ENCODE measurements around the gene RANBP9. TPM values are rescaled to one million over a fixed set of nuclear protein-coding genes. Genes with fewer than 3 reads are reported as not detected.

The RANBP9 gene
- total RNA-seq, 4 donors from 2014 or later, result 26.2 to 49.5 (median 31.3) TPM

- no peak for TF ChIP-seq CTCF (IDR thresholded peaks at IDR 0.05)
- TF ChIP-seq POLR2A (IDR thresholded peaks at IDR 0.05), result no peak
- Histone ChIP-seq H3K27ac (no peak overlapping the region), H3K36me3 (peaks cover 0 to 10% (median 0%) of the 10 kb centered on the region in 3 donors), H3K9me3 (no peaks in the 10 kb centered on the region), H3K4me1 (no peaks in the 10 kb centered on the region), H3K27me3 (no peaks in the 10 kb centered on the region), H3K4me3 (no peak overlapping the region)
- DNase-seq, result no peak
Measured at GRCh38 chr6:13648850-13649249, 62.8 kb downstream of the RANBP9 start.

GRCh38 chr6:13643125-13643524 is 68.5 kb downstream of the RANBP9 start:
- no peak for DNase-seq
- H3K4me3 ChIP-seq, result no peak overlapping the region
- no peaks in the 10 kb centered on the region for H3K4me1 ChIP-seq
- TF ChIP-seq POLR2A (IDR thresholded peaks at IDR 0.05) (no peak), CTCF (IDR thresholded peaks at IDR 0.05) (no peak)
- H3K9me3 ChIP-seq, result no peaks in the 10 kb centered on the region
- H3K27ac ChIP-seq, result no peak overlapping the region
- H3K27me3 ChIP-seq, result no peaks in the 10 kb centered on the region
- H3K36me3 ChIP-seq, result peaks cover 0 to 53% (median 0%) of the 10 kb centered on the region in 3 donors

- DNase-seq, result no peak
- H3K4me1 ChIP-seq, result no peaks in the 10 kb centered on the region
- no peaks in the 10 kb centered on the region for H3K27me3 ChIP-seq
- H3K4me3 ChIP-seq, result no peak overlapping the region
- H3K27ac ChIP-seq, result no peak overlapping the region
- peaks cover 0 to 64% (median 0%) of the 10 kb centered on the region in 3 donors for H3K36me3 ChIP-seq
- TF ChIP-seq POLR2A (IDR thresholded peaks at IDR 0.05), result no peak
- no peak for TF ChIP-seq CTCF (IDR thresholded peaks at IDR 0.05)
- no peaks in the 10 kb centered on the region for H3K9me3 ChIP-seq
Measured at GRCh38 chr6:13641315-13641714, 70.3 kb downstream of the RANBP9 start.

GRCh38 chr6:13638626-13639025 is 73.0 kb downstream of the RANBP9 start:
- Histone ChIP-seq H3K4me1 (no peaks in the 10 kb centered on the region), H3K4me3 (no peak overlapping the region), H3K27me3 (no peaks in the 10 kb centered on the region), H3K36me3 (peaks cover 0 to 67% (median 0%) of the 10 kb centered on the region in 3 donors), H3K9me3 (no peaks in the 10 kb centered on the region), H3K27ac (no peak overlapping the region)
- TF ChIP-seq CTCF (IDR thresholded peaks at IDR 0.05), result no peak
- TF ChIP-seq POLR2A (IDR thresholded peaks at IDR 0.05), result no peak
- no peak for DNase-seq

GRCh38 chr6:13638014-13638413 is 73.6 kb downstream of the RANBP9 start:
- H3K4me3 ChIP-seq, result no peak overlapping the region
- no peak for DNase-seq
- H3K36me3 ChIP-seq, result peaks cover 0 to 67% (median 0%) of the 10 kb centered on the region in 3 donors

More at GRCh38 chr6:13638014-13638413, 73.6 kb downstream of the RANBP9 start:
- Histone ChIP-seq H3K27me3 (no peaks in the 10 kb centered on the region), H3K9me3 (no peaks in the 10 kb centered on the region), H3K27ac (no peak overlapping the region), H3K4me1 (no peaks in the 10 kb centered on the region)
- TF ChIP-seq POLR2A (IDR thresholded peaks at IDR 0.05), result no peak
- TF ChIP-seq CTCF (IDR thresholded peaks at IDR 0.05), result no peak
